ENCODE measurements around the gene TNFAIP8.

DNA sequence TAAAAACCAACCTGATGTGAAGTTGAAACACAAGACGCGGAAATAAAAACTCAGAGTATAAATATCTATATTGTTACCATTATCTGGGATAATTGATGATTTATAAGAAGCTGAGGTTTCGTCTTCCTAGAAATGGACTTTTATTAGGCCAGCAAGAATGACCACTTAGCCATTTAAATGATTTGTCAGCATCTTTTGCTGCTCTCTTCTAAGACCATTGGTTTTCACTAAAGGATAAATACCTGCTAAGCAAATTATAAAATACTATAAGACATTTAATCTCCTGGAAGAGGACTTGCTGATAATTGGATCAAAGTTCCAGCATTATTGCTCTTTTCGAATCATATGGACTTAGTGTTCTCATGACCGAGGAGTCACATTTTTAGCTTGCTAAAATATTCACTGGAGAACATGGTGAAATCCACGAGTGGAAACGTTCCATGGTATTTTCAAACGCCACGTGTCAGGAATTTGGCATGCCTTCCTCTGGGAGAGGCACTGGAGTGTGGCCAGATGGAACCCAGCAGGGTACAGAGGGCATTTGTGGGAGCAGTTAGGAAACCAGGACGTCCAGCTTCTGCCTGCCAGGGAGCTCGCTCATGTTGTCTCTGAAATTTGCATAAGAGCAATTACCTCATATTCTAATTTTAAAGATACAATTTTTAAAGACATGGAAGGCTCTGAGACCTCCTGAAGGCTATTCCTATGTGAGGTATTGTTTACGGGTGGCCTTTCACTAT, 43.1 kb downstream of the TNFAIP8 start:
- TF ChIP-seq CTCF (IDR thresholded peaks at IDR 0.05) (no peak), EP300 (IDR thresholded peaks at IDR 0.05) (no peak), POLR2A (IDR thresholded peaks at IDR 0.05; ENCODE audit: low read depth) (no peak)

All from esophagus muscularis mucosa (tissue), 4 donors.